Cardiac ventricle fibroblast (primary cell): ENCODE data around the gene VAPB. TPM values are rescaled to one million over a fixed set of nuclear protein-coding genes. Genes with fewer than 3 reads are reported as not detected.

ENCODE experiments used
- total RNA-seq: library from RNA; depleted of rRNA; stranded (reverse); fragments of >200 nt; gene quantifications from 2 replicates; pipeline ENCODE4 v1.2.3, GENCODE V29; 2015

The VAPB gene, protein sequence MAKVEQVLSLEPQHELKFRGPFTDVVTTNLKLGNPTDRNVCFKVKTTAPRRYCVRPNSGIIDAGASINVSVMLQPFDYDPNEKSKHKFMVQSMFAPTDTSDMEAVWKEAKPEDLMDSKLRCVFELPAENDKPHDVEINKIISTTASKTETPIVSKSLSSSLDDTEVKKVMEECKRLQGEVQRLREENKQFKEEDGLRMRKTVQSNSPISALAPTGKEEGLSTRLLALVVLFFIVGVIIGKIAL
- total RNA-seq, result 13.1 and 15.4 TPM in 2 replicates

DNA sequence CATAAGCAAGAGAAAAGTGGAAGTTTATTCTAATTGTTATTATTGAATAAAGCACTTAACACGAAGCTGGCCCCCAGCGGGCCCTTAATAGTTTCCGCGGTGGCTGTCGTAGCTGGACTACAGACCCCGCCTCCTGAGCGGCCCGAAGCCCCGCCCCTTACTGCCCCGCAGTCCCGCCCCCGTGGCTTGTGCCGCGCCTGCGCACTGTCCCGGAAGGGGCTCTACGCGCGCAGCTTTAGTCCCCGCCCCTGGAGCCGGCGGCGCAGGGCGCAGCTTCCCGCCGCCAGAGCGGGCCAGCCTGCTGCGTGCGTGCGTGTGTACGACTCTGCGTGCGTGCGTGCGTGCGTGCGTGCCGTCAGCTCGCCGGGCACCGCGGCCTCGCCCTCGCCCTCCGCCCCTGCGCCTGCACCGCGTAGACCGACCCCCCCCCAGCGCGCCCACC is at the start of gene VAPB:
Gene VAPB, plus strand, starts transcription at position 348 of the 442 bp plus-strand sequence. CDS start 231 bp downstream, outside the sequence.

Other genes starting within 250 kb of the VAPB start
- gene ANKRD60, start 160.6 kb upstream of the VAPB start, total RNA-seq, result not detected in 2 replicates
- 20.1 and 20.7 TPM in 2 replicates for gene RAB22A, start 79.5 kb upstream of the VAPB start, total RNA-seq
- gene APCDD1L, start 126.2 kb downstream of the VAPB start, total RNA-seq, result 11.6 and 14.9 TPM in 2 replicates